Activated T-cell treated with anti-CD3 and anti-CD28 coated beads, Interleukin-2, amount 50 U/mL, for 4 hours (primary cell): ENCODE measurements around the gene LTA4H. TPM values are rescaled to one million over a fixed set of nuclear protein-coding genes. Genes with fewer than 3 reads are reported as not detected.

Experiments used
- ATAC-seq, 2 donors: fragments of 200-7000 bp; cut with Tn5 transposase; one replicate each; pipeline ENCODE4 v1.10.0; 2021
- DNase-seq: peaks from one replicate; pipeline ENCODE4 v3.0.0-alpha.2; 2020
- H3K27me3 Mint-ChIP-seq: one replicate; pipeline ENCODE4 v1.8.0; 2021; ENCODE audit warnings: low read depth, mixed read lengths
- H3K36me3 Mint-ChIP-seq: one replicate; pipeline ENCODE4 v1.8.0; 2022; ENCODE audit warnings: mixed read lengths; ENCODE audit not compliant: insufficient read depth
- H3K4me1 Mint-ChIP-seq: one replicate; pipeline ENCODE4 v1.8.0; 2021; ENCODE audit warnings: low read depth, mixed read lengths
- H3K4me3 Mint-ChIP-seq: one replicate; pipeline ENCODE4 v1.8.0; 2021; ENCODE audit warnings: mild to moderate bottlenecking, moderate library complexity, mixed read lengths
- H3K9me3 Mint-ChIP-seq: one replicate; pipeline ENCODE4 v1.8.0; 2021; ENCODE audit warnings: mixed read lengths
- total RNA-seq, 3 donors: library from RNA; stranded (reverse); gene quantifications; one replicate each; pipeline ENCODE4 v1.2.1, GENCODE V29; 2021

LTA4H gene
- total RNA-seq, 3 donors from 2014 or later, result 65.1 to 82.7 (median 78.7) TPM

- peaks cover 3% of the 10 kb centered on the region for H3K36me3 Mint-ChIP-seq
- H3K9me3 Mint-ChIP-seq, result no peaks in the 10 kb centered on the region
- ATAC-seq (no peak), DNase-seq (no peak)
- peaks cover 5% of the 10 kb centered on the region for H3K27me3 Mint-ChIP-seq
- no peak overlapping the region for H3K4me3 Mint-ChIP-seq
- no peaks in the 10 kb centered on the region for H3K4me1 Mint-ChIP-seq
These were observed 82.4 kb downstream of the LTA4H start for GRCh38 chr12:95953000-95953399.

GRCh38 chr12:95951515-95951914 is 83.9 kb downstream of the LTA4H start:
- H3K4me1 Mint-ChIP-seq, result no peaks in the 10 kb centered on the region
- DNase-seq, result no peak
- no peak for ATAC-seq
- peaks cover 5% of the 10 kb centered on the region for H3K27me3 Mint-ChIP-seq
- H3K9me3 Mint-ChIP-seq, result no peaks in the 10 kb centered on the region
- no peak overlapping the region for H3K4me3 Mint-ChIP-seq
- peaks cover 3% of the 10 kb centered on the region for H3K36me3 Mint-ChIP-seq

Other genes starting within 250 kb of the LTA4H start
- gene NTN4, start 244.8 kb downstream of the LTA4H start, total RNA-seq, result under 1 TPM; 0.13 to 0.16 (median 0.16) TPM
- gene SNRPF, start 176.6 kb downstream of the LTA4H start, total RNA-seq, result 10 to 100 TPM; 70.3 to 81.5 (median 79.7) TPM
- gene CCDC38, start 93.0 kb downstream of the LTA4H start, total RNA-seq, result under 1 TPM in 1 of 3 donors, not detected in 2; 0.33 TPM
- gene AMDHD1, start 92.3 kb downstream of the LTA4H start, total RNA-seq, result 1 to 10 TPM in 1 of 3 donors, under 1 TPM in 2; 0.95 to 1.5 (median 0.99) TPM
- 1 to 10 TPM; 1.1 to 1.3 (median 1.2) TPM for gene HAL, start 39.2 kb downstream of the LTA4H start, total RNA-seq
- gene ELK3, start 158.8 kb upstream of the LTA4H start, total RNA-seq, result 10 to 100 TPM; 33.8 to 43.1 (median 33.9) TPM